Vagina (tissue), 2 donors: Measurements from ENCODE around the gene TRIM52.

Experiments
- POLR2A ChIP-seq, 2 donors: fragments of 450-650 bp; IDR thresholded peaks; one replicate each; pipeline ENCODE4 v1.6.1; 2017; ENCODE audit warnings: antibody characterized with exemption in 2 of 2, mild to moderate bottlenecking in 2 of 2, moderate library complexity in 2 of 2
- POLR2AphosphoS5 ChIP-seq, 2 donors: sonication (generic); formaldehyde crosslinking; IDR thresholded peaks; one replicate each; pipeline ENCODE4 v1.9.0; 2017; ENCODE audit warnings: antibody characterized with exemption in 2 of 2, mild to moderate bottlenecking in 2 of 2, low read depth in 1 of 2; ENCODE audit not compliant: insufficient read depth in 1 of 2
- TF ChIP-seq, protein P1 (sequence below), 3 experiments: fragments of 450-650 bp in 2 of 3; fragments of 200-600 bp in 1 of 3; sonication (generic) in 1 of 3; IDR thresholded peaks; one replicate each; pipeline ENCODE4 v1.5.1; 2017 to 2019; ENCODE audit warnings: antibody characterized with exemption in 3 of 3, mild to moderate bottlenecking in 2 of 3, moderate library complexity in 2 of 3

DNA sequence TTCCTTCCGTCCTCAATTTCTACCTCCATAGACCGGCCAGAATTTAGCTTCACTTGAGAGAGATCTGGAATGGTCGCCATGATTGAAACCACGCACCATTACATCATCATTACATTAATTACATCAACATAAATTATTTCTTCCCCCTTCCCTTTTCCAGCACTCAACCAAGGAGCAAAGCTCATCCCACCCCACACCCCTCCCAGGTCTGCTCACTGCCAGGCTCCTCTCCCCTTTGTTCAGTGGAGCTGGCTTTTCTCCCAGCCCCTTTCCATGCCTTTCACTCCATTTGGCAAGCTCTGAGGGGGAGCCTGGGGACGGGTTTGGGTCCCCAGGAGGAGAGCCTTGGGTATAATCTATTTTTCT lies 25.6 kb downstream of the TRIM52 start:
- TF ChIP-seq POLR2AphosphoS5 (IDR thresholded peaks at IDR 0.05; ENCODE audit: insufficient read depth in 1 of 2, low read depth in 1 of 2): no peak
- TF ChIP-seq, protein P1, sequence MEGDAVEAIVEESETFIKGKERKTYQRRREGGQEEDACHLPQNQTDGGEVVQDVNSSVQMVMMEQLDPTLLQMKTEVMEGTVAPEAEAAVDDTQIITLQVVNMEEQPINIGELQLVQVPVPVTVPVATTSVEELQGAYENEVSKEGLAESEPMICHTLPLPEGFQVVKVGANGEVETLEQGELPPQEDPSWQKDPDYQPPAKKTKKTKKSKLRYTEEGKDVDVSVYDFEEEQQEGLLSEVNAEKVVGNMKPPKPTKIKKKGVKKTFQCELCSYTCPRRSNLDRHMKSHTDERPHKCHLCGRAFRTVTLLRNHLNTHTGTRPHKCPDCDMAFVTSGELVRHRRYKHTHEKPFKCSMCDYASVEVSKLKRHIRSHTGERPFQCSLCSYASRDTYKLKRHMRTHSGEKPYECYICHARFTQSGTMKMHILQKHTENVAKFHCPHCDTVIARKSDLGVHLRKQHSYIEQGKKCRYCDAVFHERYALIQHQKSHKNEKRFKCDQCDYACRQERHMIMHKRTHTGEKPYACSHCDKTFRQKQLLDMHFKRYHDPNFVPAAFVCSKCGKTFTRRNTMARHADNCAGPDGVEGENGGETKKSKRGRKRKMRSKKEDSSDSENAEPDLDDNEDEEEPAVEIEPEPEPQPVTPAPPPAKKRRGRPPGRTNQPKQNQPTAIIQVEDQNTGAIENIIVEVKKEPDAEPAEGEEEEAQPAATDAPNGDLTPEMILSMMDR (IDR thresholded peaks at IDR 0.05): no peak
- no peak for TF ChIP-seq POLR2A (IDR thresholded peaks at IDR 0.05)
